Measurements from ENCODE around the gene DMRTA2.

- TF ChIP-seq CTCF (IDR thresholded peaks at IDR 0.05) (no peak), POLR2A (IDR thresholded peaks at IDR 0.05) (no peak), POLR2AphosphoS5 (IDR thresholded peaks at IDR 0.05) (no peak)
These were observed 6.8 kb upstream of the DMRTA2 start for GRCh38 chr1:50430010-50430405.

Measured in prostate gland (tissue), 2 donors.